IMR-90 (cell line): Measurements from ENCODE around the gene PODXL2. TPM values are rescaled to one million over a fixed set of nuclear protein-coding genes. Genes with fewer than 3 reads are reported as not detected.

Experiments used
- ATAC-seq: fragments of 200-7000 bp; cut with Tn5 transposase; 2 replicates; pipeline ENCODE4 v1.9.1; 2020; ENCODE audit warnings: low read depth, mild to moderate bottlenecking, moderate library complexity
- BruUV-seq: library from RNA; stranded (reverse); fragments of 400-500 nt; replicated peaks from 2 replicates; lab custom pipeline; 2021; lab: Mats Ljungman, UMichigan
- CTCF ChIA-PET: fragments of 300-600 bp; formaldehyde crosslinking; extraction: SDS; loops from one replicate; lab custom pipeline; 2021; ENCODE audit warnings: antibody characterized with exemption; lab: Yijun Ruan, JAX
- POLR2A ChIA-PET: fragments of 300-600 bp; sonication (Branson Sonifier 250); formaldehyde crosslinking; loops from one replicate; lab custom pipeline; 2022; ENCODE audit warnings: antibody characterized with exemption; ENCODE audit not compliant: unreplicated experiment; lab: Charles Lee
- DNase-seq: peaks from one replicate; pipeline ENCODE4 v3.0.0; 2013
- H2AFZ ChIP-seq: replicated peaks from 2 replicates; pipeline ENCODE3; 2013; ENCODE audit warnings: low read length, mild to moderate bottlenecking; ENCODE audit not compliant: poor library complexity
- H2AK5ac ChIP-seq: 2 replicates; pipeline ENCODE4 v1.6.1; 2013; ENCODE audit warnings: low read depth, low read length, inconsistent platforms
- H2AK9ac ChIP-seq: replicated peaks from 2 replicates; pipeline ENCODE3; 2013; ENCODE audit warnings: mild to moderate bottlenecking, low read depth, low read length, moderate library complexity; ENCODE audit not compliant: poor library complexity
- H2BK120ac ChIP-seq: 2 replicates; pipeline ENCODE4 v1.6.1; 2013; ENCODE audit warnings: low read depth, low read length, inconsistent platforms
- H2BK15ac ChIP-seq: 3 replicates; pipeline ENCODE4 v1.6.1; 2013; ENCODE audit warnings: low read depth, low read length, inconsistent platforms
- H2BK20ac ChIP-seq: 2 replicates; pipeline ENCODE4 v1.6.1; 2013; ENCODE audit warnings: low read depth, mild to moderate bottlenecking, inconsistent platforms, low read length, moderate library complexity
- H2BK5ac ChIP-seq: 2 replicates; pipeline ENCODE4 v1.6.1; 2013; ENCODE audit warnings: mild to moderate bottlenecking, low read depth, low read length, inconsistent platforms; ENCODE audit not compliant: poor library complexity, severe bottlenecking
- H3K14ac ChIP-seq: replicated peaks from 2 replicates; pipeline ENCODE4 v1.6.1; 2013; ENCODE audit warnings: low read depth, low read length, inconsistent platforms
- H3K18ac ChIP-seq: 2 replicates; pipeline ENCODE4 v1.6.1; 2013; ENCODE audit warnings: low read depth, low read length, control low read depth
- H3K23ac ChIP-seq: 2 replicates; pipeline ENCODE4 v1.6.1; 2013; ENCODE audit warnings: low read depth, low read length, inconsistent platforms
- H3K27ac ChIP-seq: 2 replicates; pipeline ENCODE4 v1.5.1; 2013; ENCODE audit warnings: mild to moderate bottlenecking, control low read depth, low read length; ENCODE audit not compliant: insufficient read depth
- H3K27me3 ChIP-seq: 2 replicates; pipeline ENCODE4 v1.6.1; 2013; ENCODE audit warnings: low read length; ENCODE audit not compliant: control insufficient read depth, insufficient read depth
- H3K36me3 ChIP-seq: 2 replicates; pipeline ENCODE4 v1.6.1; 2013; ENCODE audit warnings: low read length, mixed read lengths; ENCODE audit not compliant: control insufficient read depth, insufficient read depth
- H3K4ac ChIP-seq: 2 replicates; pipeline ENCODE4 v1.6.1; 2013; ENCODE audit warnings: low read depth, low read length, inconsistent platforms
- H3K4me1 ChIP-seq: 2 replicates; pipeline ENCODE4 v1.6.1; 2013; ENCODE audit warnings: low read length, mixed read lengths; ENCODE audit not compliant: control insufficient read depth, insufficient read depth
- H3K4me2 ChIP-seq: 2 replicates; pipeline ENCODE4 v1.6.1; 2013; ENCODE audit warnings: low read depth, mild to moderate bottlenecking, control low read depth, low read length, moderate library complexity
- H3K4me3 ChIP-seq: 2 replicates; pipeline ENCODE4 v1.5.1; 2013; ENCODE audit warnings: low read depth, mild to moderate bottlenecking, control low read depth, low read length, moderate library complexity; ENCODE audit not compliant: insufficient read depth
- H3K56ac ChIP-seq: 2 replicates; pipeline ENCODE4 v1.6.1; 2013; ENCODE audit warnings: low read length, inconsistent platforms; ENCODE audit not compliant: insufficient read depth; ENCODE audit errors: extremely low read depth
- H3K79me1 ChIP-seq, 2 experiments: 2 replicates each; pipeline ENCODE4 v1.6.1; 2013; ENCODE audit warnings: low read length in 2 of 2, inconsistent platforms in 1 of 2, low read depth in 1 of 2
- H3K9ac ChIP-seq: 2 replicates; pipeline ENCODE4 v1.6.1; 2013; ENCODE audit warnings: low read depth, low read length, control low read depth
- H3K9me1 ChIP-seq: 2 replicates; pipeline ENCODE4 v1.6.1; 2013; ENCODE audit warnings: low read length, inconsistent platforms; ENCODE audit not compliant: insufficient read depth
- H3K9me3 ChIP-seq: 2 replicates; pipeline ENCODE4 v1.6.1; 2013; ENCODE audit warnings: low read length; ENCODE audit not compliant: control insufficient read depth, insufficient read depth
- H4K20me1 ChIP-seq: 2 replicates; pipeline ENCODE4 v1.6.1; 2013; ENCODE audit warnings: low read length, inconsistent platforms; ENCODE audit not compliant: insufficient read depth
- H4K5ac ChIP-seq: 2 replicates; pipeline ENCODE4 v1.6.1; 2013; ENCODE audit warnings: mild to moderate bottlenecking, low read depth, low read length, control low read depth
- H4K8ac ChIP-seq, 2 experiments: 2 replicates each; pipeline ENCODE4 v1.6.1; 2013; ENCODE audit warnings: low read depth in 2 of 2, low read length in 2 of 2, control low read depth in 1 of 2, inconsistent platforms in 1 of 2
- H4K91ac ChIP-seq: 2 replicates; pipeline ENCODE4 v1.6.1; 2013; ENCODE audit warnings: low read depth, low read length, inconsistent platforms; ENCODE audit not compliant: insufficient read depth
- CEBPB ChIP-seq: IDR thresholded peaks from 2 replicates; pipeline ENCODE4 v1.6.1; 2012; ENCODE audit warnings: low read depth, low read length, improper control_type of control experiment
- CHD1 ChIP-seq: IDR thresholded peaks from 2 replicates; pipeline ENCODE4 v1.6.1; 2012; ENCODE audit warnings: low read depth, low read length, improper control_type of control experiment
- CTCF ChIP-seq: conservative IDR thresholded peaks from 2 replicates; pipeline ENCODE4 v1.5.1; 2012; ENCODE audit warnings: mild to moderate bottlenecking, low read depth, low read length, improper control_type of control experiment
- ELK1 ChIP-seq: fragments of 150-350 bp; IDR thresholded peaks from 2 replicates; pipeline ENCODE4 v1.6.1; 2016; ENCODE audit warnings: low read depth, mild to moderate bottlenecking, low read length, moderate library complexity, borderline replicate concordance
- FOS ChIP-seq: fragments of 150-350 bp; IDR thresholded peaks from 2 replicates; pipeline ENCODE4 v1.6.1; 2016; ENCODE audit warnings: low read depth, low read length
- MAFK ChIP-seq: IDR thresholded peaks from 2 replicates; pipeline ENCODE4 v1.6.1; 2012; ENCODE audit warnings: low read depth, low read length, improper control_type of control experiment
- MAZ ChIP-seq: IDR thresholded peaks from 2 replicates; pipeline ENCODE4 v1.6.1; 2012; ENCODE audit warnings: low read depth, mild to moderate bottlenecking, low read length, improper control_type of control experiment, moderate library complexity, borderline replicate concordance
- MXI1 ChIP-seq: IDR thresholded peaks from 2 replicates; pipeline ENCODE4 v1.6.1; 2012; ENCODE audit warnings: low read depth, mild to moderate bottlenecking, low read length, moderate library complexity, borderline replicate concordance
- NFE2L2 ChIP-seq: fragments of 150-350 bp; IDR thresholded peaks from 2 replicates; pipeline ENCODE4 v1.6.1; 2016; ENCODE audit warnings: low read depth, mild to moderate bottlenecking, low read length
- RAD21 ChIP-seq: IDR thresholded peaks from 2 replicates; pipeline ENCODE4 v1.6.1; 2012; ENCODE audit warnings: low read length, improper control_type of control experiment
- RCOR1 ChIP-seq: IDR thresholded peaks from 2 replicates; pipeline ENCODE4 v1.6.1; 2012; ENCODE audit warnings: mild to moderate bottlenecking, low read length, improper control_type of control experiment; ENCODE audit not compliant: insufficient replicate concordance
- RFX5 ChIP-seq: IDR thresholded peaks from 2 replicates; pipeline ENCODE4 v1.8.0; 2012; ENCODE audit warnings: low read depth, mild to moderate bottlenecking, low read length, moderate library complexity
- SMC3 ChIP-seq: fragments of 150-350 bp; IDR thresholded peaks from 2 replicates; pipeline ENCODE4 v1.6.1; 2016; ENCODE audit warnings: low read depth, mild to moderate bottlenecking, antibody characterized with exemption, low read length, moderate library complexity
- USF2 ChIP-seq: fragments of 150-350 bp; IDR thresholded peaks from 2 replicates; pipeline ENCODE4 v1.6.1; 2017; ENCODE audit warnings: mild to moderate bottlenecking, antibody characterized with exemption, low read length, low read depth
- WGBS, 2 experiments: methylation state at CpG; one replicate each; pipeline versions ENCODE4 v1.1.5 to v1.1.7; 2013; ENCODE audit warnings: missing lambda C conversion rate in 2 of 2; ENCODE audit not compliant: insufficient read length in 1 of 2; ENCODE audit errors: extremely low coverage in 2 of 2; 5-methylcytosine and 5-hydroxymethylcytosine counted together
- dilution Hi-C: fragments of 300-500 bp; cut with HindIII; formaldehyde crosslinking; loops from one replicate; pipeline ENCODE4 v1.14.3; 2018; ENCODE audit warnings: low sequenced_read_pairs; ENCODE audit not compliant: unreplicated experiment
- in situ Hi-C: fragments of 300-500 bp; cut with MboI; formaldehyde crosslinking; loops from 3 replicates; pipeline ENCODE4 v1.14.3; 2019; ENCODE audit warnings: low sequenced_read_pairs, inconsistent platforms, mixed read lengths
- intact Hi-C: fragments of 100-400 bp; cut with micrococcal nuclease; formaldehyde crosslinking; loops from 2 replicates; pipeline ENCODE4 v1.10.0; 2022
- polyA plus RNA-seq, 3 experiments: library from polyadenylated mRNA; depleted of rRNA; stranded (reverse); fragments of >200 nt; gene quantifications; 2 replicates each; pipeline ENCODE4 v1.2.3, GENCODE V29; 2012; ENCODE audit warnings: low replicate concordance in 1 of 3
- total RNA-seq: library from RNA; depleted of rRNA; stranded (reverse); fragments of >200 nt; gene quantifications from 2 replicates; pipeline ENCODE4 v1.2.3, GENCODE V29; 2012

PODXL2 gene
- total and polyA plus RNA-seq, 2 of the 4 experiments (the other 2 are of a cell fraction) = 1.6 to 5.4 TPM

- Histone ChIP-seq H2BK20ac (no peak overlapping the region), H4K20me1 (no peaks in the 10 kb centered on the region), H3K4ac (no peak overlapping the region), H3K4me1 (peaks cover under 1% of the 10 kb centered on the region; the same call in 1 of the 2 replicates), H4K91ac (no peak overlapping the region), H2AK9ac (no peak overlapping the region), H3K9me1 (peaks cover 5% of the 10 kb centered on the region; the same call in 1 of the 2 replicates), H4K5ac (no peak overlapping the region), H3K9me3 (no peaks in the 10 kb centered on the region), H3K56ac (no peak overlapping the region), H3K18ac (no peak overlapping the region), H2BK5ac (no peak overlapping the region), H3K27me3 (no peaks in the 10 kb centered on the region), H3K9ac (no peak overlapping the region), H3K23ac (no peak overlapping the region), H3K27ac (no peak overlapping the region), H3K4me3 (no peak overlapping the region), H2BK120ac (no peak overlapping the region), H2AK5ac (no peak overlapping the region), H3K14ac (no peak overlapping the region), H3K36me3 (peaks cover 20% of the 10 kb centered on the region), H2BK15ac (no peak overlapping the region), H4K8ac (no peak overlapping the region), H3K79me1 (peaks cover 0 to 40% of the 10 kb centered on the region in 2 experiments; a peak in 1 of 4 replicates), H2AFZ (no peak overlapping the region), H3K4me2 (no peak overlapping the region)
- BruUV-seq = no TSS peak
- DNase-seq (no peak), ATAC-seq (no peak)
- 80% methylated on average over 1 of the region's 14 CpGs; no CpG with 5 or more reads in 1 of the 2 experiments for WGBS, 2 experiments
- intact Hi-C loops (no loop called here), dilution Hi-C loops (no loop called here), in situ Hi-C loops (no loop called here)
- ChIA-PET POLR2A (no interaction called here), CTCF (no interaction called here)
- no peak for TF ChIP-seq RCOR1
- TF ChIP-seq CHD1 = no peak
- TF ChIP-seq USF2 = no peak
- TF ChIP-seq RAD21 = no peak
- TF ChIP-seq MAZ = no peak
- no peak for TF ChIP-seq SMC3
- TF ChIP-seq ELK1 = no peak
- no peak for TF ChIP-seq RFX5
- TF ChIP-seq FOS = no peak
- no peak for TF ChIP-seq MXI1
- no peak for TF ChIP-seq MAFK
- TF ChIP-seq CTCF = no peak
- TF ChIP-seq CEBPB = no peak
- TF ChIP-seq NFE2L2 = no peak
Measured at GRCh38 chr3:127717357-127718244, 88.6 kb downstream of the PODXL2 start.
